Pancreas (tissue), 10 donors: Measurements from ENCODE around the gene HECA. TPM values are rescaled to one million over a fixed set of nuclear protein-coding genes. Genes with fewer than 3 reads are reported as not detected.
A peak's percentile ranks its signal among the peaks of the same experiment; 100 is the strongest.
"Not testable (repeated sequence)": the region's sequence is repeated elsewhere in the genome, so short reads cannot be mapped to it uniquely, and the experiment has no call there.

Experiments used
- ATAC-seq, 4 donors: fragments of 200-7000 bp; cut with Tn5 transposase; one replicate each; pipeline versions ENCODE4 v1.8.0 to v1.9.1; 2020; ENCODE audit warnings: mild to moderate bottlenecking in 4 of 4, moderate library complexity in 4 of 4
- DNase-seq, 6 donors: peaks; one replicate each; pipeline ENCODE4 v3.0.0-alpha.2; 2020
- FAIRE-seq: peaks from 2 replicates; lab custom pipeline; 2012; peaks lifted over from hg19 to GRCh38; lab: Jason Lieb, UNC
- H3K27ac ChIP-seq, 4 donors: fragments of 200-600 bp; sonication (generic); 1 replicate in 3 of 4; 2 replicates in 1 of 4; pipeline versions ENCODE4 v1.5.0 to v1.8.0; 2020
- H3K27me3 ChIP-seq, 4 donors: fragments of 200-600 bp; one replicate each; pipeline ENCODE4 v1.8.0; 2021
- H3K36me3 ChIP-seq, 3 donors: fragments of 200-600 bp; sonication (generic) in 1 of 3; one replicate each; pipeline versions ENCODE4 v1.5.0 to v1.8.0; 2020 to 2021
- H3K4me1 ChIP-seq, 3 donors: fragments of 200-600 bp; one replicate each; pipeline ENCODE4 v1.8.0; 2021
- H3K4me3 ChIP-seq, 4 donors: fragments of 200-600 bp; sonication (generic) in 2 of 4; one replicate each; pipeline versions ENCODE4 v1.5.0 to v1.8.0; 2020 to 2021
- H3K9me3 ChIP-seq, 4 donors: fragments of 200-600 bp; one replicate each; pipeline ENCODE4 v1.8.0; 2021
- CTCF ChIP-seq, 4 donors: fragments of 200-600 bp; sonication (generic) in 3 of 4; IDR thresholded peaks; one replicate each; pipeline versions ENCODE4 v1.5.0 to v1.8.0; 2021; ENCODE audit warnings: antibody characterized with exemption in 4 of 4
- WGBS, 2 donors: extraction: QIAGEN DNeasy Blood & Tissue Kit; methylation state at CpG; one replicate each; pipeline ENCODE4 v1.1.7; 2013; 5-methylcytosine and 5-hydroxymethylcytosine counted together
- intact Hi-C, 3 donors: fragments of 100-400 bp; cut with DNase I; formaldehyde crosslinking; loops; one replicate each; pipeline versions ENCODE4 v1.11.1 to v1.14.2; 2022
- polyA plus RNA-seq, 2 donors: library from polyadenylated mRNA; stranded (reverse); fragments of 200-250 nt; gene quantifications; one replicate each; pipeline ENCODE4 v1.2.3, GENCODE V29; 2013
- total RNA-seq, 6 donors: library from RNA; stranded (reverse); fragmentation: NEBNext Ultra II Directional in 4 of 6; extraction: Animal tissue kit (Norgen Biotek cat#: 25700) in 4 of 6; gene quantifications; one replicate each; pipeline versions ENCODE4 v1.2.1 to v1.2.4, GENCODE V29; 2021 to 2023
- donor health status: healthy with polysubstance abuse.
- donor health status: DM: no; HTN: no; CAD: no; lungs with moderate emphysema.
- donor health status: DM: no; HTN: no; CAD: no.
- donor health status: control.
- donor health status: control.
- donor health status: Bipolar disorder and iron deficiency.
- donor health status: DM: yes; HTN: yes; CAD: no.
- donor health status: DM: no; HTN: no; CAD: no.
- donor health status: DM: no; HTN: no; CAD: no.
- donor health status: DM: yes; HTN: yes; CAD: no.

HECA gene
- total and polyA plus RNA-seq, 8 donors = 3.2 to 16.3 (median 7.1) TPM

DNA sequence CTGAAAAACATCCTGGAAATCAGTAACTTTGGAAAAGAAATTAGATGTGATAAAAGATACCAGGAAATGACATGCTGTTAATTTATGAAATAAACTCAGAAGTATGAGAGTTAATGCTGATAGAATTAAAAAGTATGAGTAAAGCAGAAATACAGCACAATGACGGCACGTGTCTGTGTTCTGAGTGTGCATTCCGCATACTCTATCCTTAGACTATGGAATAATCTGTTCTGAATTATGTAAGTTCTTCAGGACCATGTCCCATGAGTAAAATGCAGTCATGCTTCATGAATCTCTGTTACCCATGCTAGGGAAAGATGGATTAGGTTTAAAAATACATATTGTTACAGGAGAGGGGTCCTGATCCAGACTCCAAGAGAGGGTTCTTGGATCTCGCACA, 21.7 kb downstream of the HECA start:
- ATAC-seq (no peak), FAIRE-seq (no peak)

GRCh38 chr6:139157086-139157485, 22.2 kb downstream of the HECA start:
- H3K27me3 ChIP-seq, H3K36me3 ChIP-seq, H3K4me3 ChIP-seq, intact Hi-C loops, H3K9me3 ChIP-seq, H3K4me1 ChIP-seq, DNase-seq, FAIRE-seq, H3K27ac ChIP-seq: not testable (repeated sequence)
- 72 to 75% methylated on average over 5 of the region's 5 CpGs for WGBS, 2 donors
- ATAC-seq = peak in 2 of 4 donors; percentile 28 to 32

More for the DNA sequence above, 21.7 kb downstream of the HECA start:
- Histone ChIP-seq H3K4me1 (peaks cover 0 to 3% (median 0%) of the 10 kb centered on the region in 3 donors), H3K27me3 (no peaks in the 10 kb centered on the region), H3K9me3 (no peaks in the 10 kb centered on the region), H3K4me3 (no peak overlapping the region), H3K27ac (no peak overlapping the region), H3K36me3 (no peaks in the 10 kb centered on the region)
- intact Hi-C loops = no loop called here
- no peak for TF ChIP-seq CTCF (IDR thresholded peaks at IDR 0.05)
- WGBS, 2 donors = 90 to 94% methylated on average over 4 of the region's 4 CpGs
- no peak for DNase-seq

- 97 to 98% methylated on average over 4 of the region's 4 CpGs for WGBS, 2 donors
- Histone ChIP-seq H3K4me3 (no peak overlapping the region), H3K27ac (no peak overlapping the region), H3K4me1 (peaks cover 0 to 8% (median 0%) of the 10 kb centered on the region in 3 donors), H3K36me3 (no peaks in the 10 kb centered on the region), H3K9me3 (no peaks in the 10 kb centered on the region), H3K27me3 (no peaks in the 10 kb centered on the region)
- ATAC-seq = no peak
- TF ChIP-seq CTCF (IDR thresholded peaks at IDR 0.05) = no peak
- no peak for DNase-seq
- intact Hi-C loops = no loop called here
- no peak for FAIRE-seq
Observed at GRCh38 chr6:139159016-139159415, 24.1 kb downstream of the HECA start.

GRCh38 chr6:139161169-139161568, 26.3 kb downstream of the HECA start:
- Histone ChIP-seq H3K4me1 (peaks cover 0 to 8% (median 0%) of the 10 kb centered on the region in 3 donors), H3K27ac (no peak overlapping the region), H3K27me3 (no peaks in the 10 kb centered on the region), H3K4me3 (no peak overlapping the region), H3K9me3 (no peaks in the 10 kb centered on the region), H3K36me3 (no peaks in the 10 kb centered on the region)
- no peak for TF ChIP-seq CTCF (IDR thresholded peaks at IDR 0.05)
- ATAC-seq = peak in 3 of 4 donors; percentile 22 to 36 (median 30)
- 60 to 68% methylated on average over 1 of the region's 1 CpG for WGBS, 2 donors
- no peak for DNase-seq
- no peak for FAIRE-seq
- intact Hi-C loops = no loop called here

DNA sequence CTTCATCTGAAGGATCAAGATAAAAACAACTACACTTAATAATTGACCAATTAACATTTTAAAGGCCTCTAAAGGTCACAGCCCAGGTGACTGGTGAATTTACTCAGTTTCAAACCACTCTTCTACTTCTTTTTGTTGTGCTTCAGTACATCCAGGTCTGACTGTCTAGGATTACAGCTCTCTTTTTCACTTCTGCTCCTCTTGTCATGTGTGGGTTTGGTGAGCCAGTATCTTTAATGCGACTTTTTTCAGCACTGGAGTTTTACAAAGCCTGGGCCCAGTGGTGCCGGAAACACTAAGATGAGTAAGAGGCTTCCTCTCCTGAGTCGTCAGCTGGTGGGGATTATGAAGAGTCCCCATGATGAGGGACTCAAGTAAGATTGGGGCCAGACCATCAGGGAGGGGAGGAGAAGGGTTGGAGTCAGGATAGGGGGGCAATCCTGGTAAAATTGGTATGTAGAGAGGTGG, 27.0 kb downstream of the HECA start:
- TF ChIP-seq CTCF (IDR thresholded peaks at IDR 0.05) = no peak
- WGBS, 2 donors = 87 to 90% methylated on average over 3 of the region's 3 CpGs
- FAIRE-seq (no peak), DNase-seq (no peak), ATAC-seq (no peak)
- Histone ChIP-seq H3K27me3 (no peaks in the 10 kb centered on the region), H3K9me3 (no peaks in the 10 kb centered on the region), H3K4me1 (peaks cover 0 to 8% (median 0%) of the 10 kb centered on the region in 3 donors), H3K4me3 (no peak overlapping the region), H3K36me3 (peaks cover 0 to 5% (median 3%) of the 10 kb centered on the region in 3 donors), H3K27ac (no peak overlapping the region)
- intact Hi-C loops = no loop called here
